ENCODE results near the gene RAP1GAP.

The RAP1GAP gene

GRCh38 chr1:21607549-21608529, 61.3 kb downstream of the RAP1GAP start:
- no peak for DNase-seq

DNA sequence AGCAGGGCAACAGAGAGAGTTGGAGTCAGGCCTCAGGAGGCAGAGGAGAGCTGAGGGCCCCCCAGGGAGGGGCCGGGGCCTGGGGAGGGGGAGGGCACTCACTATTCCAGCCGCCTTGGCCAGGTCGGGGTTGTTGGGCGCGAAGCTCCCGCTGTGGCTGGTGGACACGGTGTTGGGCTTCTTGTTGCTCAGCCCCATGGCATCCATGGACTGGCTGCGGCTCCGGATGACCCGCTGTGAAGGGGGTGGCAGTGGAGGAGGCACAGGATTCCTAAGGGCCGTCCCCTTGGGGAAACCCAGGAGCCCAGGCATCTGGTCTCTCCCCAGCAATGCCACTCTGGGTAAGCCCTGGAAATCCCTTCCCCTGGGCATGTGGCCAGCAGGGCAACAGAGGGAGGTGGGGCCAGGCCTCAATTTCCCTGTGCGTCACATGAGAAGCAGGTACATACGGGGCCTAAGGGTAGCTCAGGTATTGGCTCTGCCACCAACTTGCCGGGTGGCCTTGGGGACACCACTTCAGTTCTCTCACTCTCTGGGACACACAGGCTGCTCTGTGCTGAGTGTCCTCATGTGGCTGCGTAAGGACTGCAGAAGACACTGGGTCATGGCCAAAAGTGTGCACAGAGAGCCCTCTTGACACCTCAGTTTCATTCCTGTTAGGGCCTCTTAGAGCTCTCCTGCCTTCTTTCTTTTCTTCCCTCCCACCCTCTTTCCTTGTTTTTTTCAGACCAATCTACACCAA, 63.0 kb downstream of the RAP1GAP start:
- DNase-seq = no peak

DNA sequence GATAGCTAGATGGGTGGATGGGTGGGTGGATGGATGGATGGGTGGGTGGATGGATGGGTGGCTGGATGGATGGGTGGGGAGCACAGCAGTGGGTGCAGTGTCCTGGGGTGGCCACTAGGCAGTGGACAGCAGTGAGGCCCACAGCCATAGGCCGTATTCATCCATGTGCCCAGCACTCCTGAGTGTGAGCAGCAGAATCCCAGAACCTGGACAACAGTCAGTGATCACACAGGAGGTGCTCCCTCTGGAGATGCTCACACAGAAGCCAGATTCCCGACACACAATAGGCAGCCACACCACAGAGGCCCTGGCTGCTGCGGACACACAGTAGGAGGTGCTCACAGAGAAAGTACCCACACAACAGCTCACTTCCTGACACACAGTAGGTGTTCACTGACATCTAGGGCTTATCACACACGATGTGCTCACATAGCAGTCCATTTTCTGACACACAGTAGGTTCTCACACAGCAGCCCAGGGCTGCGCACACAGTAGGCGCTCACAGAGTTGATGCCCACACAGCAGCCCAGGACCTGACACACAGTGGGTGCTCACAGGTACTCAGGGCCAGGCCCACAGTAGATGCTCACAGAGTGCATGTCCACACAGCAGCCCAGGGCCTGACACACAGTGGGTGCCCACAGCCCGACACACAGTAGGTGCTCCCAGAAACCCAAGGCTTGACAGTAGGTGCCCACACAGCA, 64.0 kb downstream of the RAP1GAP start:
- no peak for DNase-seq

DNA sequence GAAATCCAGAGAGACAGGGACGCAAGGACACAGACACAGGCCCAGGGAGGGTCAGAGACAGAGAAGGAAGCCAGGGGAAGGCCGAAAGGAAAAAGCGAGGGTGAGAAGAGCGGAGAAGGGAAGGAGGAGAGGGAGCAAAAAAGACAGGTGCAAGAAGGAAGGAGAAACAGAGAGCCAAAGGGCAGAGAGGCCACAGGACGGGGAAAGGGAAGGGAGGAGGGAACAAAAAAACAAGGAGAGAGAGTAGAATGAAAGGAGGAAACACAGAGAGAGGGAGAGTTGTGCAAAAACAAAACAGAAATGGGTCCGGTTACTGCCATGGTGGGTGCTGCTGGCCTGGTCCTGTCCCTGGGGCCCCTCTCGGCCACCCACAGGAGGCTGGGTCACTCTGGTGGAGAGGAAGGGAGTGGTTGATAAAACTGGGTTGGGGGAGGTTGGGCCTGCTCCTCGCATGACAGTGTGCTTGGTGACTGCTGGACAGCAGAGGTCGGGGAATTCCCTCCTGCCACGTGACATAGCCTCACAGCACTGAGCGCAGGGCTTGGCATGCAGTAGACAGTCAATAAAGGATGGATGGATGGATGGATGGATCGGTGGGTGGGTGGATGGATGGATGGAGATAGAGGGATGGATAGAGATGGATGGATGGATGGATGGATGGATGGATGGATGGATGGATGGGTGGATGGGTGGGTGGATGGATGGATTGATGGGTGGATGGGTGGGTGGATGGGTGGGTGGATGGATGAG, 64.8 kb downstream of the RAP1GAP start:
- no peak for DNase-seq

DNA sequence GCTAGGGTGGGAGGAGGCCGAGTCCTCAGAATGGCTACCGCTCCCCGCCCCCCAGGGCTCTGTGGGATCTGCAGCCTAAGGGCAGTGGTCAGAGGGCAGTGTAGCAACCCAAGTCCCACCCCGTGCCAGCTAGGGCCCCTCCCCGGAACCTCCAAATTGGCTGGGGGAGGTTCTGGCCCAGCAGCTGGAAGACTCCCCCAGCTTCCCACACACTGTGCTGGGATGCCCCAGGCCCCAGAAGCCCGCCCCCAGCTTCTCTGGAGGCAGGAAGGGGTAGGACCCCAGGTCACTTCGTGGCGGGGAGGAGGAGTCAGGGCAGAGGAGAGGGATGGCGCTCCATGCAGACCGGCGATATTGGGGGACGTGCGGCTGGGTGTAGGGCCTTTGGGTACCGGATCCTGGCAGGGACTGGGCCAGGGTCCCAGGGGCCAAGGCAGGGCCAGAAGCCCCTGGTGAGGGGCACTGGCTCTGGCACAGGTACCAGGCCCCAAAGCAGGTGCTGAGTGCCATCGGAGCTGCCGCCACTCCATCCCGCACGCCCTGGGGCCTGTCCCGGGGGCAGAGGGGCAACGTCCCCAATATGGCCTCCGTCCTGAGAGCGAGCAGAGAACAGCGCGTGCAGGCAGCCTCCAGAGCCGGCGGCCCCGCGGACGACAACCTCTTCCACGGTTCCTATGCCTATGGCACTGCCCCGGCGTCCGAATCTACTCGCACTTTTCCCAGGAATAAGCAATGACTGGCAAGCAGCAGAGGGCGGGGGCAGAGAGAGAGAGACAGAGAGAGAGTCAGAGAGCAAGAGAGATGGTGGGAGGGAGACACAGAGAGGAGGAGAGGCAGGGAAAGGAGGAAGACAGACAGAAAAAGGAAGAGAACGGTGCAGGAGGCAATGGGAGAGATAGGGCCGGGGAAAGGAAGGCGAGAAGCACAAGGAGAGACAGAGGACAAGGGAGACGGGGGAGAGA, 65.7 kb downstream of the RAP1GAP start:
- no peak for DNase-seq

DNA sequence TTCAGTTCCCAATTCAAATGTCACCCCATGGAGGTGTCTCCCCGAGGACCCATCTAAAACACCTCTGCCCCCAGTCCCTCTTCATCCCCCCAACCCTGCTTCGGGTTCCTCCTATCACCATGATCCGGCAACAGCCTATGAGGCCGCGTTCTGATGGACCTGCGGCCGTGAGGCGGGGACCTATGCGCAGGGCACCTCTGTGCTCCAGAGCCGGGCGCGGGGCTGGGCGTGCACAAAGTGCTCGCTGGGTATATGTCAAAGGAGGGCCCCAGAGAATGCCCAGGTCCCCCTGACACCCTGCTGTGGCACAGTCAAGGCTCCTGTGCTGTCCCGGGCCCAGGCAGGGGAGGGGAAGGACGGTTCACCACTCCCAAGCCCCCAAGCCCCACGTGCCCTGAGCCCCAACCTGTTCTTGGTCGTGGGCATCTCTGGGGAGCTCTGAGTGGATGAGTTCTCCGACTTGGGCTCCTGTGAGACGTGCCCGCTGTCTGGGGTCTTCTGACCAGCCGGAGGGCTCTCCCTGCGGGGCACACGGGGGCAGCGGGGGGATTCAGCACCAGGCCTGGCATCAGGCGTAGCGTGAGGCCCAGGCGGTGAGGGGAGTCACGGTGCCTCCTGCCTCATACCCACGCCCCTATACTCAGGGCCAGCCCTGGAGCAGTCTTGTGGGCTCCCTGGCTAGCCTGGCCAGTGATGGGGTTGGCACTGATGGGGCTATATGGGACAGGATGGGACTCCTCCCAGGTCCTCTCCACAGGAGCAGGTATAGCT, 67.7 kb downstream of the RAP1GAP start:
- no peak for DNase-seq

DNA sequence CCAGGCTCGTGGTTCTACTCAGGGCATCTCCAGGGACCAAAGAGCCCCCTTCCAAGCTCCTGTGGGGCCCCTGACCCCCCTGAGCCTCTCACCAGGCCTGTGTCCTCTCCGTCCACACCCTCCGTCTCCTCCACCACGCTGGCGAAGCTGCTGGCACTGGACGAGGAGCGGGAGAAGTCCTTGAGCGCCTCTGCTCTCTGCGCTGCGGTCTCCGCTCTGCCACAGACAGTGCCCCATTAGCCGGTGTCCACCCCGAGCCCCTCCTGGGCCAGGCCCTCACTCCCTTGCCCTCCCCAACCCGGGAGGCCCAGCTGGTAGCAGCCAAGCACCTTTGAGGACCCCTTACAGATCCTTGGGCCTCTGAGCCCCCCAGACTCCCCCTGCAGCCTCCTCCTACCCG, 69.8 kb downstream of the RAP1GAP start:
- DNase-seq = no peak

DNA sequence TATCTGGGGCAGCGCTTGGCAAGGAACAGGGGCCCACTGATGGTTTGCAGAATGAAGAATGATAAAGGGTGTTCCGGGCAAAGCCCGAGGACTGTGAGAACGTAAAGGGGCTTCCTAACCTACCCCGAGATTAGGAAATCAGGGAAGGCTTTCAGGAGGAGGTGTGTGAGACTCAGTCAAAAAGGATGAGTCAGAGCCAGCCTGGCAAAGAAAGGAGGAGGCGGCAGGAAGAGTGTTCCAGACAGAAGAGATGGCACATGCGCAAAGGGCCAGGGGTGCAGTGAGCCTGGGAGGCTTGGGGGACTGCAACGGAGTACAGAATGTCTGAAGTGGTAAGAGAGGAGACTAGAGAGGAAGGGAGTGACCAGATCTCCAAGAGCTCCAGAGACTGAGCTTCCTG, 70.3 kb downstream of the RAP1GAP start:
- no peak for DNase-seq

DNA sequence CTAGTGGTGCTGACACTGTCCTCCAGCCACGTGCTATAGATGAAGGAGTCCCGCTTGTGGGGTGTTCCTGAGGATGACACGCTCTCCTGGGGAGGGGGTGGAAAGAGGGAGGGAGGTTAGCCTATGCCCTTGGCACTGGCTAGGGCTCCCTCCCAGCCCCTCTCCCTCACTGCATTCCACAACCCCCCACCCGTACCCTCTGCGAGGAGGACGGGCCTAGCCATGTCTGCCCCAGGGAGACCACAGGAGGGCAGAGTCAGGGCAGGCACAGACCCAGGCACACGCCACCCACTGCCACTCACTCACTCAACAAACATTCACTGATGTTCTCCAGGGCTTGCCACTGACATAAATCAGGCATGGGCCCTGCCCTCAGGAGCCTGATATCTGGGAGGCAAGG, 70.7 kb downstream of the RAP1GAP start:
- no peak for DNase-seq

DNA sequence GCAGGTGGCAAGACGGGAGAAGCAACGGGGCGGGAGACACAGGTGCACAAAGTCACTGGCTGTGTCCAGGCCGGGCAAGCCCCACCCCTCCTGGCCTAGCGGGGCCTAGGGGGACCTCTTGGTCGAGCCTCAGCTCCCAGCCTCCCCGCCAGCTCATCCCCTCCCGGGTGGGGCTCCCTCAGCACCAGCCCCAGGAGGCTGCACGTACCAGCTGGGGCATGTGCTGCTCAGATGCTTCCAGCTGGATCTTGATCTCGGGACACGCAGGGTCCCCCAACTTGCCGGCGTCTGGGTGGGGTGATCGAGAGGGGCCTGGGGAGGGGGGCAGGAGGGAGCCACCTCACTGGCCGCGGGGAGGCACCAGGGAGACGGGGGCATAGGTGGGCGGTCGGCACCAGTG, 71.4 kb downstream of the RAP1GAP start:
- no peak for DNase-seq

DNA sequence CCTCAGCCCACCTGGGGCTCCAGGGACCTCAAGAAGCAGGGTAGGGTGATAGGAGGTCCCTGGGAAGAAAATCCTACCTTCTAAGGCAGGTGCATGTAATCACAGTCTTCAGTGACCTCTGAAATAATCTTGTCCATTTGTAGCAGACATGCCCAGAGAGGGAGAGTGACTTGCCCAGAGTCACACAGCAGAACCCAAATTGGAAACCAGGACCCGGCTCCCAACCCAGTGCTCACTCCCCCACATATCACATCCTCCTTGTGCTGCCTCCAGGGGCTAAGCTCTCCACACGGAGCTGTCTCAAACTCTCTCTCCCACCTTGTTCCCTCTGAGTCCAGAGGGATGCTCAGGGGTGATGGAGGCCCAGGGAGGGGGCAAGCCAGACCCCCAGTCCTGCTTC, 72.5 kb downstream of the RAP1GAP start:
- DNase-seq = no peak

- no peak for DNase-seq
Measured at GRCh38 chr1:21596174-21596573, 73.0 kb downstream of the RAP1GAP start.

DNA sequence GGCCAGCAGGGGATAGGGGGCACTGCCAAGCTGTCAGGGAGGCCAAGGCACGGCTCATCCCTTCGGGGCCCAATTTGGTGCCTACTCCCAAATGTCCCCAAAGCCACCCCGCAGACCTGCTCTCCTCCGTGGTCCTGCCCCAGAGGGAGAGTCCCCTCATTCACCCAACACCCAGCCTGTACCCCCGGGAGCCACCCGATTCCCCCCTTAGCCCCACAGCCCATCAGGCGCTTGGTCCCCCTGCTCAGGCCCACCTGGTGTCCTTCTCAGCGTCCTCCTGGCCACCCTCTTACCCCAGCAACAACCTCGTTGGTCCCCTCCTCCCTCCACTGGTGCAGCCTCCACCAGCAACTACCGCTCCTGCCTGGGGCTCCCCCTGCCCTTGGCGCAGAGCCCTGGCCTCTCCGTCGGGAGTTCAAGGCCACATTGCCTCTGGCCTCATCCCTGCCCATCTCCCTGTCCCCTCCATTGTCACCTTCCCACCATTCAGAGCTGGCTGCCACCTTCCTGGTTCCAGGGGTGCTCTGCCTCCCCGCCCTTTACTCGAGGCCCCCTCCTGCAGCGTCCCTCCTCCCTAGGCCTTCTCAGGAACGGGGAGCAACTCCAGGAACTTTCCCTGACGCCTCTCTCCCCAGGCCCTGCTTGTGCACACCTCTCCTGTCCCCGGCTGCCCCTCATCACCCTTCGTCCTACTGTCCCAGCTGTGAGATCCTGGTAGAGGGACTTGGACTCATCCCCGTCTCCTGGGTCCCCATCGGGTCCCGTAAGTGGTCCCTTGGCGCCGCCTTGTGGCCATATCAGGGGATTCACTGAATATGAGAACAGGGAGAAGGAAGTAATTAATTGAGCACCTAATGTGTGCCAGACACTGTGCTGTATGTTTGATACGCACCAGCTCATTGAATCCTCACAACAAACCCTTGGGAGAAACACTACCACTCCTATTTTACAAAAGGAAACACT, 73.9 kb downstream of the RAP1GAP start:
- peak; percentile 18 for DNase-seq

GRCh38 chr1:21594501-21594900, 74.7 kb downstream of the RAP1GAP start:
- no peak for DNase-seq

DNA sequence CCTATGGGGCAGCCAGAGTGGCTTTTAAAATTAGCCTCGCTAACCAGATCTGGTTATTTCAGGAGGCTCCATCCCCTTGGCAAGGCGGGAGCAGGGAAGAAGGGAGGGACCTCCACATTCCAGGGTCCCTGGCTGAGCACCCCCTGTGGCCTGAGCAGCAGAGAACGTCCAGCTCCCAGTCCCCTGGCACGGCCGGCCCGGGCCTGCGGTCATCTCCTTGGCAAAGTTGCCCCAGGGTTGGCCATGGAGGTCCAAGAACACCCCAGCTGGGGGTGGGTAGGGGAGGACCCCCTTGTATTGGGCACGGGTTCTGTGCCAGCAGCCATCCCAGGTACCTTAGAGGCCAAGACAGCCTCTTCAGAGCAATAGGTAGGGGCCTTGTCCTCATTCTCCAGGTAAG, 75.9 kb downstream of the RAP1GAP start:
- no peak for DNase-seq

DNA sequence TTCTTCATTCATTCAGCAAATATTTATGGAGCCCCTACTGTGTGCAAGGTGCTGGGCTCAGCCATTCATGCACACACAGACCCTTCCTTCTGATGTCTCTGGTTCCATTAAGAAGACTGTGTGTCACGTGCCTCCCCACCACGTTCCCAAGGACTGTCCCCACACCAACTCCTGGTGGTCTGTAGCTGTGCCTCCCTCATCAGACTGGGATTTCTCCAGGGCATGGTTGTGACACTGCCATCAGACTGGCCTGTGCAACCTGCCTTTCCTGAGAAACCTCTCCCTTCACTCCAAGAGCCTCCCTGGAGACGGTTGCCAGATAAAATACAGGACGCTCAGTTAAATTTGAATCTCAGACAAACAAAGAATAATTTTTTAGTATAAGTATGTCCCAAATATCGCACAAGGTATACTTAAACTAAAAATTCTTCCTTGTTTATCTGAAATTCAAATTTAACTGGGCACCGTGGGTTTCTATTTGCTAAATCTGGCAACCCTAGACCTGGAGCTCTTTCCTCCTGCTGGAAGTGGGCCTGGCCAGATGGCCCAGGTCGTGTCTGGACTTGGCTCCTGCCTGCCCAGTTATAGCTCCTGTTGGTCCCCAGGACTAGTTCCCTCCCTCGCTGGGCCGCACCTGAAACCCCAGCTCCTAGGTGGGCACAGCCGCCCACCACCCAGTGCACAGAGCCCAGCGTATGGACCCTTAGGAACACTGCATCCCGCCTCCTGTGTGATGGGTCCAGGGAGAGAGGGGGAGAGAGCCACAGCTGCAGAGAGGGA, 76.9 kb downstream of the RAP1GAP start:
- DNase-seq = no peak

DNA sequence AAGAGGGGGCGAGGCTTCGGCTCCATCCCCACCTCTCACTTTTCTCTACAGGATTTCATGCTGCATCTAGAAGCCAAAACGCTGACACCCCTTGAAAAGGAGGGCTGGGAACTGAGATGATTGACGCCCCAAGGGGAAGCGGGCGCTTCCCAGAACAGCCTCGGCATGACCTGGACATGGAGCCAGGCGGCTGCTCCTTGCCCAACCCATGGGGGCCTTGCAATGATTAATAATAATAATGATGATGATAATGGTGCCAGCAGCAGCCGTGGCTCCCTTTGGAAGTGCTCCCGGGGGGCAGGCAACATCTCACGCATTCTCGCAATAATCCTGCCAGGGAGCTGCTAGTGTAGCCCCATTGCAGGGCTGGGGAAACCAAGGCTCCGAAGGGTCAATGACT, 78.2 kb downstream of the RAP1GAP start:
- DNase-seq = no peak

GRCh38 chr1:21590126-21590880, 78.9 kb downstream of the RAP1GAP start:
- no peak for DNase-seq
